ENCODE results near the gene SIAH1. TPM values are rescaled to one million over a fixed set of nuclear protein-coding genes. Genes with fewer than 3 reads are reported as not detected.

Gene SIAH1, protein sequence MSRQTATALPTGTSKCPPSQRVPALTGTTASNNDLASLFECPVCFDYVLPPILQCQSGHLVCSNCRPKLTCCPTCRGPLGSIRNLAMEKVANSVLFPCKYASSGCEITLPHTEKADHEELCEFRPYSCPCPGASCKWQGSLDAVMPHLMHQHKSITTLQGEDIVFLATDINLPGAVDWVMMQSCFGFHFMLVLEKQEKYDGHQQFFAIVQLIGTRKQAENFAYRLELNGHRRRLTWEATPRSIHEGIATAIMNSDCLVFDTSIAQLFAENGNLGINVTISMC
- total RNA-seq: 63.9 and 82.9 TPM in 2 replicates

DNA sequence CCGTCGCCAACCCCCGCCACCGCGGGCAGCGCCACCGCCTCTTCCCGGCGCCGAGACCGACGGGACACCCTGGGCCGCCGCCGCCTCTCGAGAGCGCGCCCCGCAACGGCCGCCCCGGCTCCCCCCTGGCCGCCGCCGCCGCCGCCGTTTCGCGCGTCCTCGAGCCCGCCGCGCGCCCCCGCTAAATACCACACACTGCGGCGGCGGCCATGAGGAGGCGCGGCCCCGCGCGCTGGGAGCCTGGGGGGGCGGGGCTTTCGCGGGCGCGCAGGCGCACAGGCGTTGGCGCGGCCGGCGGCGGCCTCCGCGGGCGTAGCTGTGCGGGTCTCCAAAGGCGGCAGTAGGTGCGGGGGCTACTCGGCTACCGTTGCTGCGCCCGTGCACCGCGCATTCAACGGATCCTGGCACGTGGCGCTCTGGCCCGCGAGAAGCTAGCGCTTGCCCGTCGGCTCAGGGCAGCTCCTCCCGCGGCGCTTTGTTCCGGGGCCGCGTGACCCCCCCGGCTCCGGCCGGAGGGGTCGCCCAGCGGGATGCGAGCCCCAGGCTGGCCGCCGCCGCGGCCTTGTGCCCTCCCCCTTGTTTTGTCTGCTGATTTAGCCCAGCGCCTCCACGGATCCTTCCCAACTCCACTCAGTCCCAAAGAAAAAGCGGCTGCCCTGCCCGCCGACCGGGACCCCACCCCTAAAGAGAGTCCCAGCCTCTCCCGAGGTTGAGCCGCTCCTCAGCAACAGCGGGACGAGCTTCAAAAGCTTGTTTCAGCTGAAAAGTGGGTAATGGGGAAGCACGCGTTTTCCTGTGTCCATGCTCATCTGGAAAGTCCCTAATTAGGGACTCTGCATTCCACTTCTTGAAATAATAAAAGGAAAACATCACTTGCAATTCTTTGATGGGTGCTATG is at the start of gene SIAH1:
Gene SIAH1 (minus strand): TSS at position 161 of the 898 bp plus-strand sequence. CDS start 22,985 bp downstream, outside the sequence.

Other genes starting within 250 kb of the SIAH1 start
- not detected in 2 replicates for gene ABCC12, start 229.4 kb downstream of the SIAH1 start, total RNA-seq
- 42.4 and 98.9 TPM in 2 replicates for gene LONP2, start 141.1 kb downstream of the SIAH1 start, total RNA-seq
- gene ABCC11, start 137.9 kb downstream of the SIAH1 start, total RNA-seq: 0.21 and 0.34 TPM in 2 replicates
- gene N4BP1, start 224.8 kb upstream of the SIAH1 start, total RNA-seq: 29.7 and 54.0 TPM in 2 replicates